SK-N-SH (cell line): ENCODE results near the gene CCNK. TPM values are rescaled to one million over a fixed set of nuclear protein-coding genes. Genes with fewer than 3 reads are reported as not detected.

Source experiments
- CTCF ChIA-PET: fragments of 300-600, 350-600 bp; formaldehyde crosslinking; extraction: SDS; loops from one replicate; lab custom pipeline; 2021; lab: Yijun Ruan, JAX
- POLR2A ChIA-PET: fragments of 350-600 bp; sonication (Branson Sonifier 250); formaldehyde crosslinking; extraction: SDS; loops from one replicate; lab custom pipeline; 2020; ENCODE audit warnings: antibody characterized with exemption, inconsistent platforms; lab: Yijun Ruan, JAX
- DNase-seq: peaks from one replicate; pipeline ENCODE4 v3.0.0; 2012
- H2AFZ ChIP-seq: fragments of 200-600 bp; sonication (generic); 2 replicates; pipeline ENCODE4 v1.8.1; 2016; ENCODE audit warnings: antibody characterized with exemption, mild to moderate bottlenecking, low read depth
- H3F3A ChIP-seq: fragments of 200-600 bp; sonication (generic); replicated peaks from 2 replicates; pipeline ENCODE3; 2016; ENCODE audit warnings: antibody characterized with exemption, mild to moderate bottlenecking; ENCODE audit not compliant: insufficient read depth
- H3K27ac ChIP-seq, 2 experiments: fragments of 200-500 bp in 1 of 2; fragments of 200-600 bp in 1 of 2; sonication (Bioruptor generic) in 1 of 2; sonication (generic), shearing (Covaris generic) in 1 of 2; 2 replicates each; pipeline versions ENCODE4 v1.5.1 to v1.6.1; 2014 to 2016; ENCODE audit warnings: low read depth in 2 of 2, inconsistent platforms in 1 of 2, low read length in 1 of 2, mild to moderate bottlenecking in 1 of 2, mixed read lengths in 1 of 2
- H3K27me3 ChIP-seq: fragments of 200-600 bp; sonication (generic), shearing (Covaris generic); 2 replicates; pipeline ENCODE4 v1.6.1; 2016; ENCODE audit warnings: mixed run types; ENCODE audit not compliant: insufficient read depth
- H3K36me3 ChIP-seq, 2 experiments: fragments of 200-500 bp in 1 of 2; fragments of 200-600 bp in 1 of 2; sonication (Bioruptor generic) in 1 of 2; sonication (generic) in 1 of 2; replicated peaks in 1 of 2; 2 replicates each; pipeline versions ENCODE3 to v1.5.1; 2014 to 2016; ENCODE audit warnings: low read length in 1 of 2, mild to moderate bottlenecking in 1 of 2; ENCODE audit not compliant: insufficient read depth in 2 of 2, control insufficient read depth in 1 of 2
- H3K4me1 ChIP-seq, 2 experiments: fragments of 200-500 bp in 1 of 2; fragments of 200-600 bp in 1 of 2; sonication (Bioruptor generic) in 1 of 2; sonication (generic), shearing (Covaris generic) in 1 of 2; 2 replicates each; pipeline versions ENCODE4 v1.5.1 to v1.6.1; 2014 to 2016; ENCODE audit warnings: low read depth in 1 of 2, low read length in 1 of 2, mixed run types in 1 of 2; ENCODE audit not compliant: insufficient read depth in 2 of 2, control insufficient read depth in 1 of 2
- H3K4me2 ChIP-seq: fragments of 200-600 bp; sonication (generic), shearing (Covaris generic); 2 replicates; pipeline ENCODE4 v1.6.1; 2017; ENCODE audit warnings: mixed run types
- H3K4me3 ChIP-seq, 2 experiments: fragments of 200-500 bp in 1 of 2; fragments of 200-600 bp in 1 of 2; sonication (Bioruptor generic) in 1 of 2; sonication (generic), shearing (Covaris generic) in 1 of 2; 2 replicates each; pipeline versions ENCODE4 v1.5.1 to v1.8.1; 2014 to 2016; ENCODE audit warnings: low read depth in 2 of 2, inconsistent platforms in 1 of 2, low read length in 1 of 2, mild to moderate bottlenecking in 1 of 2, mixed read lengths in 1 of 2, moderate library complexity in 1 of 2
- H3K79me2 ChIP-seq: fragments of 200-600 bp; sonication (generic); 2 replicates; pipeline ENCODE4 v1.8.1; 2017; ENCODE audit warnings: mild to moderate bottlenecking; ENCODE audit not compliant: insufficient read depth
- H3K9ac ChIP-seq: fragments of 200-600 bp; sonication (generic); 2 replicates; pipeline ENCODE4 v1.6.1; 2017; ENCODE audit warnings: mixed run types
- H3K9me2 ChIP-seq: fragments of 200-600 bp; sonication (generic); 2 replicates; pipeline ENCODE4 v1.6.1; 2017; ENCODE audit warnings: mixed run types
- H3K9me3 ChIP-seq: fragments of 200-600 bp; sonication (generic); 2 replicates; pipeline ENCODE4 v1.6.1; 2017; ENCODE audit warnings: mixed run types, mild to moderate bottlenecking, moderate library complexity
- H4K20me1 ChIP-seq: fragments of 200-600 bp; sonication (generic); 2 replicates; pipeline ENCODE4 v1.6.1; 2017; ENCODE audit warnings: mild to moderate bottlenecking, mixed run types; ENCODE audit not compliant: insufficient read depth
- ELF1 ChIP-seq: IDR thresholded peaks from 2 replicates; pipeline ENCODE4 v1.4.0; 2012
- EZH2phosphoT487 ChIP-seq: fragments of 200-600 bp; sonication (generic); IDR thresholded peaks from 2 replicates; pipeline ENCODE4 v1.6.1; 2017; ENCODE audit warnings: low read depth, mixed run types, mild to moderate bottlenecking, antibody characterized with exemption, moderate library complexity, borderline replicate concordance
- FOSL2 ChIP-seq: IDR thresholded peaks from 2 replicates; pipeline ENCODE4 v1.4.0; 2012; ENCODE audit warnings: low read depth, mild to moderate bottlenecking, moderate library complexity, borderline replicate concordance
- FOXJ3 ChIP-seq: sonication (generic); formaldehyde crosslinking; IDR thresholded peaks from 2 replicates; pipeline ENCODE4 v1.5.1; 2020; ENCODE audit warnings: mild to moderate bottlenecking, missing genetic modification reagents
- RAD21 ChIP-seq: IDR thresholded peaks from 2 replicates; pipeline ENCODE4 v1.6.1; 2012; ENCODE audit warnings: mild to moderate bottlenecking, low read length
- RCOR1 ChIP-seq: fragments of 150-350 bp; IDR thresholded peaks from 2 replicates; pipeline ENCODE4 v1.6.1; 2017; ENCODE audit warnings: antibody characterized with exemption, low read length
- RXRA ChIP-seq: IDR thresholded peaks from 2 replicates; pipeline ENCODE4 v1.4.0; 2012; ENCODE audit warnings: low read depth, mild to moderate bottlenecking, borderline replicate concordance
- SIN3A ChIP-seq: IDR thresholded peaks from 2 replicates; pipeline ENCODE4 v1.6.1; 2012; ENCODE audit warnings: low read depth, mild to moderate bottlenecking, low read length, moderate library complexity, borderline replicate concordance
- SMC3 ChIP-seq: IDR thresholded peaks from 2 replicates; pipeline ENCODE4 v1.6.1; 2012; ENCODE audit warnings: low read depth, low read length, improper control_type of control experiment
- TAF1 ChIP-seq: IDR thresholded peaks from 2 replicates; pipeline ENCODE4 v1.6.1; 2012; ENCODE audit warnings: low read depth, mild to moderate bottlenecking, low read length, moderate library complexity, borderline replicate concordance
- WGBS: methylation state at CpG from one replicate; pipeline ENCODE4 v1.1.6; 2017; ENCODE audit warnings: low lambda C conversion rate; 5-methylcytosine and 5-hydroxymethylcytosine counted together
- polyA plus RNA-seq, 3 experiments: library from polyadenylated mRNA; depleted of rRNA; stranded (reverse); fragments of >200 nt; gene quantifications; 2 replicates each; pipeline ENCODE4 v1.2.3, GENCODE V29; 2012
- TF ChIP-seq, protein P1 (sequence below): fragments of 200-600 bp; sonication (generic); IDR thresholded peaks from 2 replicates; pipeline ENCODE4 v1.6.1; 2017; ENCODE audit warnings: antibody characterized with exemption, mild to moderate bottlenecking, moderate library complexity
- TF ChIP-seq, protein P2 (sequence below): fragments of 150-350 bp; IDR thresholded peaks from 2 replicates; pipeline ENCODE4 v1.6.1; 2017; ENCODE audit warnings: antibody characterized with exemption, low read length, low read depth, borderline replicate concordance
- TF ChIP-seq, protein P3 (sequence below): IDR thresholded peaks from 2 replicates; pipeline ENCODE4 v1.4.0; 2012; ENCODE audit warnings: low read depth, borderline replicate concordance

The CCNK gene
- polyA plus RNA-seq, 1 of the 3 experiments (the other 2 are of a cell fraction), result 14.6 TPM

DNA sequence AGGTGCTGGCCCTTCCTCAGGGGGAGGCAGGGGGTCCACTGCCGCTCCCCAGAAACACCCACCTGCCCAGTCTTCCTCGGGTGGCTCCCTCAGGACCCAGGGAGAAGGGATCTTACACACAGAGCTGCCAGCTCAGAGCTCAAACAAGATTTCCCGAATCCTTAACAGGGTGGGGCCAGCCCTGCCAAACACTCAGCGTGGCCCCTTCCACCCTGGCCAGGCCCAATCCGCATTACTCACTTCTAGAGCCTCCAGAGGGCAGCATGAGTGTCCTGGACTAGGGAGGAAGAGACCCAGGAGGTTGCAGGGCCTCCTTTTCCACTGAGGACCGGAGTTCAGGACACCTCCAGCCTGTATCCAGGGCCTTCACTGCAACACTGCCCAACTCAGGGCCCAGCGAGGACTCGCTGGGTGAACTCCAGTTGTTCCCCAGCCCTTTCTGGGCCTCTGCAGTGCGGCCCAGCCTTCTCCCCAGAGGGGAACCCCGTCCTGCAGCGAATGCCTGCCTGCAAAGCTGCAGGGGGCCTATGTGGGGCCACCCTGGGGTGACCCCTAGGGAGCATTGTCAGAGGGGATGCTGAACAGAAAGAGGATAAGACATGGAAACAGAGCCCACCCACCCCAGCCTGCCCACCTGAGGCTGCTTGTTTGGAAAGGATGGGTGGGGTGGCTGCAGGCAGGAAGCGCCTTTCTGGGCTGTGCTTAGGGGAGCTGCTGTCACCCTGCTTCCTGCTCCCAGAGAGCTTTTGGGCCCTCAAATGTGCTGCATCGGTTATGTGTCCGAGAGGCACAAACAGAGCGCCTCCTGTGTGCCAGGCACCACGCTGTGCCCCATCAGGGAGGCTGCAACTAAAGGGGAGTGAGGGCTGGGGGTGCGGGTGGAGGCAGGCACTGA, 43.8 kb downstream of the CCNK start:
- TF ChIP-seq RAD21 (peak; percentile 57), SMC3 (peak; percentile 54), FOSL2 (no peak)
- TF ChIP-seq, protein P1, sequence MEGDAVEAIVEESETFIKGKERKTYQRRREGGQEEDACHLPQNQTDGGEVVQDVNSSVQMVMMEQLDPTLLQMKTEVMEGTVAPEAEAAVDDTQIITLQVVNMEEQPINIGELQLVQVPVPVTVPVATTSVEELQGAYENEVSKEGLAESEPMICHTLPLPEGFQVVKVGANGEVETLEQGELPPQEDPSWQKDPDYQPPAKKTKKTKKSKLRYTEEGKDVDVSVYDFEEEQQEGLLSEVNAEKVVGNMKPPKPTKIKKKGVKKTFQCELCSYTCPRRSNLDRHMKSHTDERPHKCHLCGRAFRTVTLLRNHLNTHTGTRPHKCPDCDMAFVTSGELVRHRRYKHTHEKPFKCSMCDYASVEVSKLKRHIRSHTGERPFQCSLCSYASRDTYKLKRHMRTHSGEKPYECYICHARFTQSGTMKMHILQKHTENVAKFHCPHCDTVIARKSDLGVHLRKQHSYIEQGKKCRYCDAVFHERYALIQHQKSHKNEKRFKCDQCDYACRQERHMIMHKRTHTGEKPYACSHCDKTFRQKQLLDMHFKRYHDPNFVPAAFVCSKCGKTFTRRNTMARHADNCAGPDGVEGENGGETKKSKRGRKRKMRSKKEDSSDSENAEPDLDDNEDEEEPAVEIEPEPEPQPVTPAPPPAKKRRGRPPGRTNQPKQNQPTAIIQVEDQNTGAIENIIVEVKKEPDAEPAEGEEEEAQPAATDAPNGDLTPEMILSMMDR, result peak; percentile 44
- no peak overlapping the region for H3K4me3 ChIP-seq
- H3K36me3 ChIP-seq, result peaks cover 0 to 4% of the 10 kb centered on the region in 2 experiments
- 68% methylated on average over 8 of the region's 17 CpGs for WGBS
- no peaks in the 10 kb centered on the region for H4K20me1 ChIP-seq
- ChIA-PET POLR2A (interaction anchor here (1.8 kb wide), 1 partner anchor 10 kb away, joined by 6 read pairs; no protein-coding TSS in a partner anchor), CTCF (interaction anchor here (1.0 to 4.3 kb wide), 11 partner anchors 9 to 102 kb away, joined by 3 to 28 read pairs (median 5); partner anchors contain the start of gene CCDC85C)
- H2AFZ ChIP-seq, result no peak overlapping the region
- H3K27ac ChIP-seq, result no peak overlapping the region; a peak in 1 of 4 replicates
- peaks cover 13 to 54% of the 10 kb centered on the region in 2 experiments; a peak in 3 of 4 replicates for H3K4me1 ChIP-seq
- H3K27me3 ChIP-seq, result no peaks in the 10 kb centered on the region
- no peak overlapping the region for H3K9ac ChIP-seq
- no peak overlapping the region for H3K4me2 ChIP-seq
- no peaks in the 10 kb centered on the region for H3F3A ChIP-seq
- peaks cover 14% of the 10 kb centered on the region; the same call in 1 of the 2 replicates for H3K79me2 ChIP-seq
- no peaks in the 10 kb centered on the region for H3K9me2 ChIP-seq
- H3K9me3 ChIP-seq, result no peaks in the 10 kb centered on the region
- DNase-seq, result peak; percentile 57

DNA sequence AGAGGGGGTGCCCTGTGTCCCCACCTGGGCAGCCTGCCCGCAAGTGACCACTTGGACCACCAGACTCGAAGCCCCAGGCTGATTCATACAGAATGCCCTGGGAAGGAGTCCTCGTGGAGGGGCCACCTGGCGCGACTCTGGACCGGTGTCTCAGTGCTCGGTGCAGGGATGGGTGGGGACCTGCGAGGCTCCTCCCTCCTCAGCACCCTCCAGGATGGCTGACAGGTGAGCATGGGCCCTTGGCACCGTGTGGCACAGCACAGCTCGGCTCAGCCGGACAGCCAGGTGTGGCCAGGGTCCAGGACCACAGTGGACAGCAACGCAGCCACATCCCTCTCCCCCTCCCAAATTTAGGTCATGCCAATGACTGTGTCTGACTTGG, 44.5 kb downstream of the CCNK start:
- Histone ChIP-seq H2AFZ (no peak overlapping the region), H4K20me1 (no peaks in the 10 kb centered on the region), H3K9me3 (no peaks in the 10 kb centered on the region), H3F3A (no peaks in the 10 kb centered on the region), H3K27ac (peak overlapping the region in 1 of 2 experiments; percentile 36; a peak in 1 of 4 replicates), H3K4me1 (peaks cover 20 to 58% of the 10 kb centered on the region in 2 experiments; a peak in 3 of 4 replicates), H3K36me3 (peaks cover 0 to 4% of the 10 kb centered on the region in 2 experiments), H3K9ac (no peak overlapping the region), H3K9me2 (no peaks in the 10 kb centered on the region), H3K27me3 (no peaks in the 10 kb centered on the region), H3K79me2 (peaks cover 14% of the 10 kb centered on the region; the same call in 1 of the 2 replicates), H3K4me3 (no peak overlapping the region), H3K4me2 (no peak overlapping the region)
- TF ChIP-seq FOSL2 (no peak), RCOR1 (no peak), ELF1 (no peak), TAF1 (no peak), SIN3A (no peak), EZH2phosphoT487 (no peak), FOXJ3 (no peak), RXRA (no peak)
- TF ChIP-seq, protein P1, result no peak
- TF ChIP-seq, protein P2, sequence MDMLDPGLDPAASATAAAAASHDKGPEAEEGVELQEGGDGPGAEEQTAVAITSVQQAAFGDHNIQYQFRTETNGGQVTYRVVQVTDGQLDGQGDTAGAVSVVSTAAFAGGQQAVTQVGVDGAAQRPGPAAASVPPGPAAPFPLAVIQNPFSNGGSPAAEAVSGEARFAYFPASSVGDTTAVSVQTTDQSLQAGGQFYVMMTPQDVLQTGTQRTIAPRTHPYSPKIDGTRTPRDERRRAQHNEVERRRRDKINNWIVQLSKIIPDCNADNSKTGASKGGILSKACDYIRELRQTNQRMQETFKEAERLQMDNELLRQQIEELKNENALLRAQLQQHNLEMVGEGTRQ, result no peak
- TF ChIP-seq, protein P3, sequence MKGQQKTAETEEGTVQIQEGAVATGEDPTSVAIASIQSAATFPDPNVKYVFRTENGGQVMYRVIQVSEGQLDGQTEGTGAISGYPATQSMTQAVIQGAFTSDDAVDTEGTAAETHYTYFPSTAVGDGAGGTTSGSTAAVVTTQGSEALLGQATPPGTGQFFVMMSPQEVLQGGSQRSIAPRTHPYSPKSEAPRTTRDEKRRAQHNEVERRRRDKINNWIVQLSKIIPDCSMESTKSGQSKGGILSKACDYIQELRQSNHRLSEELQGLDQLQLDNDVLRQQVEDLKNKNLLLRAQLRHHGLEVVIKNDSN, result no peak
- DNase-seq, result peak; percentile 26
- WGBS, result 96% methylated on average over 8 of the region's 12 CpGs
- CTCF ChIA-PET, result interaction anchor here (1.0 to 2.9 kb wide), 6 partner anchors 9 to 50 kb away, joined by 4 to 14 read pairs (median 7); no protein-coding TSS in a partner anchor
- POLR2A ChIA-PET, result interaction anchor here (1.2 kb wide), 1 partner anchor 39 kb away, joined by 4 read pairs; no protein-coding TSS in a partner anchor
